ENCODE results near the gene TNXB. TPM values are rescaled to one million over a fixed set of nuclear protein-coding genes. Genes with fewer than 3 reads are reported as not detected.

Gene TNXB
- total and polyA plus RNA-seq, 9 of the 15 experiments (the other 6 are each of a cell fraction or from before 2014, with no cell fraction given): 0.14 to 28.1 (median 12.4) TPM

DNA sequence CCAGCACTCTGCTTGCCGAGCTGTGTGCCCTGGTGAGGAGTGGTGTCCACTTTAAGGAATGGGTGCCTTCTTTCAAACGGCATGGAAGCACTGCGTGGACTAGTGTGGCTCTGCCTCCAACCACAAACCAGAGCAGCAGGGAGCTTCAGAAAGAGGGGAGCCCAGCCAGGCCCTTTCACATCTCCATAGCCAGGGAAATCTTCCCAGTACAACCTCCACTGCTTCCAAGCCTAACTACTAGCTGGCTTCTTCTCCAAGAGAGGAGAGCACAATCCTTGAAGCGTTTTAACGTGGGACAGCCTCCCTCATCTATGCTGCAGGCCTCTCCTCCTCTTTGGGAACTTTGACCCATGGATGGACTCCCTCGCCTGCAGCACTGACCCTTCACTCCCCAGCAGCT lies 26.7 kb downstream of the TNXB start:
- no peak for DNase-seq (ENCODE audit: extremely low read depth in 1 of 4, low spot score in 3 of 4)
- peaks cover 11 to 34% of the 10 kb centered on the region in 2 experiments for H3K4me1 ChIP-seq (replicated peaks in 1 of 2; ENCODE audit: control insufficient read depth in 2 of 2, insufficient read depth in 2 of 2, low read length in 2 of 2)
- intact Hi-C loops (cut with micrococcal nuclease) (no loop called here), in situ Hi-C loops (cut with MboI) (no loop called here)
- POLR2A ChIA-PET: interaction anchor here (0.5 to 1.5 kb wide), 6 partner anchors 11 to 890 kb away, joined by 3 to 4 read pairs (median 3); no protein-coding TSS in a partner anchor
- no peaks in the 10 kb centered on the region for H3K9me1 ChIP-seq (ENCODE audit: control insufficient read depth, insufficient read depth, low read length)
- FAIRE-seq: no peak
- no peaks in the 10 kb centered on the region for H3K36me3 ChIP-seq (ENCODE audit: control insufficient read depth, insufficient read depth, low read length)
- H3K4me3 ChIP-seq: no peak overlapping the region
- 12% methylated on average over 6 of the region's 6 CpGs for WGBS (ENCODE audit: insufficient coverage, low coverage, missing lambda C conversion rate)
- no peak overlapping the region for H3K9ac ChIP-seq (ENCODE audit: insufficient read depth in 1 of 2, low read depth in 2 of 2, low read length in 2 of 2)
- peaks cover 4% of the 10 kb centered on the region; the same call in 1 of the 2 replicates for H4K20me1 ChIP-seq (replicated peaks; ENCODE audit: control insufficient read depth, insufficient read depth, low read length)
- no TSS peak for BruUV-seq (replicated peaks)
- TF ChIP-seq ZKSCAN8 (CRISPR knock-in tag; IDR thresholded peaks at IDR 0.05): no peak
- no peak overlapping the region for H3K4me2 ChIP-seq (ENCODE audit: insufficient read depth, low read length)
- no peak for ATAC-seq
- H2AFZ ChIP-seq (ENCODE audit: low read depth, low read length): no peak overlapping the region
- peaks cover 5 to 35% of the 10 kb centered on the region in 2 experiments; a peak in 4 of 5 replicates for H3K27me3 ChIP-seq (ENCODE audit: control insufficient read depth in 2 of 2, insufficient read depth in 2 of 2, low read length in 2 of 2)
- H3K79me2 ChIP-seq (ENCODE audit: control insufficient read depth, insufficient read depth, low read length): no peaks in the 10 kb centered on the region
- no peaks in the 10 kb centered on the region for H3K9me3 ChIP-seq (replicated peaks; ENCODE audit: control insufficient read depth, insufficient read depth, low read depth, low read length)
- no peak overlapping the region for H3K27ac ChIP-seq (ENCODE audit: extremely low read depth, low read depth, low read length)
- CTCF ChIA-PET (ENCODE audit: low intra/inter-chr PET ratio): no interaction called here

DNA sequence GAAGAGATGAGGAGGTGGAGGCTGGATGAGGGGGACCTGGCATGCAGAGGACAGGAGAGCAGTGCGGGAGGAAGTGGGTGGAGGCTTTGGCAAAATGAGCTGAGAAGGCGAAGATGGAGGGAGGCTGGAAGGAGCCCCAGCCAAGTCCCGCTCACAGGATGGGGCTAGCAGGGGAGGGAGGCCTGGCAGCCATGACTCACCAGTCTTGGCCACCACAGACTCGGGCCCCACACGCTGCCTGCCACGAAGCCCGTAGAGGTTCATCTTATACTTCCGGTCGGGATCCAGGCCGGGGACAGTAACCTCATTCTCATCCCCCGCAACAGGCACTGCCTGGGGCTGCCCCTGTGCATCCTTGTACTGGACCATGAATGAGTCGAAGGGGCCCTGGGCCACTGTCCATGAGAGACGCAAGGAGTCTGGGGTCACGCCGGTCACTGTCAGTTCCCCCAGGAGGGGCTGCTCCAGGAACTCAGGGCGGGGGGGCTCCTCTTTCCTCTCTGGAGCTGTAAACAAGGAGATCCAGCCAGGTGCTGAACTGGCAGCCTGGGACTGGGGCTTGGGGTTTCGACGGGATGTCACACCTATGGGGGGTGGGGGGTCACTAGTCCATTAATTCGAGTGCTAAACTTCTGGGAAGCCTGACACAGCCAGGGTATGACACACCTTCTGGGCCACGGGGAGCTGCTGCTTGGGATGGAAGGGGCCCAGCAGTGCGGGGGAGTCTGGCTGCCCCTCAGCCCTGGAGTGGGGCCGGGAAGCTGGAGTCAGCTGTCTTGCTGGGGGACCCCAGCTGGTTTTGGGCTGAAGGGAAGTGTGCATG lies 27.8 kb downstream of the TNXB start:
- Histone ChIP-seq H3K9ac (ENCODE audit: insufficient read depth in 1 of 2, low read depth in 2 of 2, low read length in 2 of 2) (peak overlapping the region in 1 of 2 experiments; percentile 33; a peak in 2 of 4 replicates), H3K27ac (ENCODE audit: extremely low read depth, low read depth, low read length) (no peak overlapping the region; the same call in 2 of the 3 replicates), H3K36me3 (ENCODE audit: control insufficient read depth, insufficient read depth, low read length) (no peaks in the 10 kb centered on the region), H3K4me1 (replicated peaks in 1 of 2; ENCODE audit: control insufficient read depth in 2 of 2, insufficient read depth in 2 of 2, low read length in 2 of 2) (peaks cover 11 to 27% of the 10 kb centered on the region in 2 experiments), H4K20me1 (replicated peaks; ENCODE audit: control insufficient read depth, insufficient read depth, low read length) (peaks cover 4% of the 10 kb centered on the region; the same call in 1 of the 2 replicates), H3K9me1 (ENCODE audit: control insufficient read depth, insufficient read depth, low read length) (no peaks in the 10 kb centered on the region), H3K4me3 (no peak overlapping the region), H2AFZ (ENCODE audit: low read depth, low read length) (peak overlapping the region; percentile 73), H3K9me3 (replicated peaks; ENCODE audit: control insufficient read depth, insufficient read depth, low read depth, low read length) (no peaks in the 10 kb centered on the region), H3K27me3 (ENCODE audit: control insufficient read depth in 2 of 2, insufficient read depth in 2 of 2, low read length in 2 of 2) (peaks cover 5 to 35% of the 10 kb centered on the region in 2 experiments; a peak in 4 of 5 replicates), H3K4me2 (ENCODE audit: insufficient read depth, low read length) (no peak overlapping the region; the same call in 1 of the 2 replicates), H3K79me2 (ENCODE audit: control insufficient read depth, insufficient read depth, low read length) (no peaks in the 10 kb centered on the region)
- FAIRE-seq (no peak), ATAC-seq (peak; percentile 60), DNase-seq (ENCODE audit: extremely low read depth in 1 of 4, low spot score in 3 of 4) (peak; percentile 61 to 77 (median 73))
- intact Hi-C loops (cut with micrococcal nuclease) (no loop called here), in situ Hi-C loops (cut with MboI) (no loop called here)
- no TSS peak for BruUV-seq (replicated peaks)
- CTCF ChIA-PET (ENCODE audit: low intra/inter-chr PET ratio): no interaction called here
- POLR2A ChIA-PET: interaction anchor here (0.6 to 1.5 kb wide), 5 partner anchors 10 to 495 kb away, joined by 3 to 4 read pairs (median 4); partner anchors contain the start of gene MPIG6B
- 26% methylated on average over 22 of the region's 22 CpGs for WGBS (ENCODE audit: insufficient coverage, low coverage, missing lambda C conversion rate)
- TF ChIP-seq FIP1L1 (IDR thresholded peaks at IDR 0.05; ENCODE audit: low read depth, low read length, poor library complexity, severe bottlenecking) (no peak), ZC3H11A (IDR thresholded peaks at IDR 0.05; ENCODE audit: low read depth, low read length) (no peak), ZBTB17 (CRISPR knock-in tag; IDR thresholded peaks at IDR 0.05) (no peak), CBFA2T3 (IDR thresholded peaks at IDR 0.05) (no peak), STAG1 (CRISPR knock-in tag; IDR thresholded peaks at IDR 0.05; ENCODE audit: borderline replicate concordance) (no peak), EP400 (IDR thresholded peaks at IDR 0.05) (no peak), CSDE1 (IDR thresholded peaks at IDR 0.05) (no peak), ELF4 (CRISPR knock-in tag; IDR thresholded peaks at IDR 0.05) (0 out of 2 replicates have a peak, but pooled peaks have one; percentile 16)
- TF ChIP-seq, protein P1, sequence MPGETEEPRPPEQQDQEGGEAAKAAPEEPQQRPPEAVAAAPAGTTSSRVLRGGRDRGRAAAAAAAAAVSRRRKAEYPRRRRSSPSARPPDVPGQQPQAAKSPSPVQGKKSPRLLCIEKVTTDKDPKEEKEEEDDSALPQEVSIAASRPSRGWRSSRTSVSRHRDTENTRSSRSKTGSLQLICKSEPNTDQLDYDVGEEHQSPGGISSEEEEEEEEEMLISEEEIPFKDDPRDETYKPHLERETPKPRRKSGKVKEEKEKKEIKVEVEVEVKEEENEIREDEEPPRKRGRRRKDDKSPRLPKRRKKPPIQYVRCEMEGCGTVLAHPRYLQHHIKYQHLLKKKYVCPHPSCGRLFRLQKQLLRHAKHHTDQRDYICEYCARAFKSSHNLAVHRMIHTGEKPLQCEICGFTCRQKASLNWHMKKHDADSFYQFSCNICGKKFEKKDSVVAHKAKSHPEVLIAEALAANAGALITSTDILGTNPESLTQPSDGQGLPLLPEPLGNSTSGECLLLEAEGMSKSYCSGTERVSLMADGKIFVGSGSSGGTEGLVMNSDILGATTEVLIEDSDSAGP (CRISPR knock-in tag; IDR thresholded peaks at IDR 0.05): no peak
- TF ChIP-seq, protein P2, sequence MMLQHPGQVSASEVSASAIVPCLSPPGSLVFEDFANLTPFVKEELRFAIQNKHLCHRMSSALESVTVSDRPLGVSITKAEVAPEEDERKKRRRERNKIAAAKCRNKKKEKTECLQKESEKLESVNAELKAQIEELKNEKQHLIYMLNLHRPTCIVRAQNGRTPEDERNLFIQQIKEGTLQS (IDR thresholded peaks at IDR 0.05): peak; percentile 80
- TF ChIP-seq, protein P2 (CRISPR knock-in tag; conservative IDR thresholded peaks at IDR 0.05): no peak

Measured in K562 (cell line).